ENCODE results near the gene VPS35L.
"Not testable (repeated sequence)": the region's sequence is repeated elsewhere in the genome, so short reads cannot be mapped to it uniquely, and the experiment has no call there.

Gene VPS35L

DNA sequence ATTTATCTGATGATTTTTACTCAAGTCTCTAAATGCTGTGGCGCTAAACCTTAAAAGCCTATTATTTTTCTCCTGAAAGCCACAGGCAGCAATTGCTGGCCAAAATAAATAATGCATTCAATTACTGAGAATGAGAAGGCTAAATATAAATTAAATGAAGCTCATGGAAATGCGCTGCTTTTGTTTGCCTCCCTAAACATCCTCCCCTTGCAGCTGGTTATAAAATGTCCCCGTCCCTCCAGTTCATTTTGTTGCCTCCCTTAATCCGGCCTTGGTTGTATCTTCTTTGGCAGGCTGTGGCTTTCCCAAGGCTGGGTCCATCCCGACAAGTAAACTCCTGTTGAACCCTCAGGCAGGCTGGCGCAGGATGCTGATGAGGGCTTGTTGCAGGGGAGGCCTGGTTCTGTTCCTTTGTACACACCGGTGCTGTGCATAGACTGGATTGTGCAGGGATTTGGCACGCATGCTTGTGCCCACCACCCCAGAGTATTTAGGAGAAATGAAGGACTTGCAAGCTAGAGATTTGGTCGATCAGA, 99.8 kb downstream of the VPS35L start:
- DNase-seq, result no peak

DNA sequence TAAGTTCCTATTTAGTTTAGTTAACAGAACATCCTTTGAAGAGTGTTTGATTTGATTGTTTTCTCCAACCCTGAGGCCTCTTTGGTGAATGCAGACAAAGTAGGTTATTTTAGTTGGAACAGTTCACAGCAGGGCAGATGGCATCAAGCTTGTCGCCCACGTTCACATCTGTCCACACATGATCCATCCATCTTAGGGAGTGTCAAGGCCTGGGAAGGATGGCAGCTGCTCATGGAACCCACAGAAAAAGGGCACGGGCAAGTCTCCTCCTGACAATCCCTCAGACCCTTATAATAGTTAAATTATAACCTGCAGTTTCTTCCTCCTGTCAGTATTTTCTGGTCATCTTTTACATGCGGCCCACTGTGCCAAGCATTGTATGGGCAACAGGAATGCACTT, 102.3 kb downstream of the VPS35L start:
- no peak for DNase-seq

DNA sequence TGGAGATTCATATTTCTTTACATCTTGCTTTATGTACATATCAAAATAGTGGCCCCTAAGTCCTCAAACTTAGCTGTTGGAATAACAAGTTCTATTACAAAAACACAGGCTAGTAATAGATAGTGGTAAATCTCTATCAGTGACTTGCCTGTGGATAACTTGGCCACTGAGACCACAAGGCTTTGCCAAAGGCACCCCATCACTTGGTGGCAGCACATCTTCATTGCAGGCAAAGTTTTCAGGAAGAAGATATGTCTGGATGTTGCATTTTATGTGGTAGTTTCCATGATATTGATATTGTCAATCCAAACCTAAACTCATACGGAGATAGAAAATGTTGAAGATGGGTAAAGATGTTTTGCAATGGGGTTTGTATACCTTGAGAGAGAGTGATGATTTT, 104.1 kb downstream of the VPS35L start:
- no peak for DNase-seq

DNA sequence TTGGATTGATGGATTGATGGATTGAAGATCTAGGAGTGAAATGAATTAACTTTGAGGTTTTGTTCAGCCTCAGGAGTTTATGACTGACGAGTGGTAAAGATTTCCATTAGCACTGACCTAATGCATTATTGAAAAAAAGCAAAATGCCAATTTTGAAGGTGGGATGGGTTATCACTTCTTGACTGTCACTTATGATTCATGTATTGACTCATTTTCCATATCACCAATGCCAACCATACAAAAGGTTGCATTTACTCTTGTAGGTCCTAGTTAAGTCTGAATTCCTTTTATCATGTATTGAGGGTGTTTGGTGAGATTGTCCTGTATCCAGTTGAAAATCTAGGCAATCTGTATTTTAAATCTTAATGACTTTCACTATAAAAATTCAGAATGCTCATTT, 104.9 kb downstream of the VPS35L start:
- DNase-seq, result no peak

DNA sequence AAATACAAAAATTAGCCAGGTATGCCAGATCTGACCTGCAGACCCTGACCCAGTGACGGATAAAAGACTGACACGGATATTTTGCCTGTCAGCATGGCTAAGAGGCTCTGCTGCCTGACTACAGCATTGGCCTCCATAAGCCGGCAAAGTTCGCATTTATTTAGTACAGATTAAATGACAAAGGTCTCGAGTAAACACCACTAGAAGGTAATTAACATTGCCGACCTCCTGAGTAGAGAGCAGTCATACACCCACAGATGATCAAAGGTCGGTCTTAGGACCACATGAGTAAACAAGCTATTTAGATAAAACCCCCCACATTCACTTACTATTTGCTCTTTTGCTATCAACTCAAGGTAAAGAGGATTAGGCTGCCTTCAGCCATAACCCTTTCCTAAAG, 106.8 kb downstream of the VPS35L start:
- no peak for DNase-seq

GRCh38 chr16:19664166-19664565, 108.7 kb downstream of the VPS35L start:
- DNase-seq, result no peak

GRCh38 chr16:19665313-19665712, 109.8 kb downstream of the VPS35L start:
- not testable (repeated sequence) for DNase-seq

GRCh38 chr16:19666477-19666876, 111.0 kb downstream of the VPS35L start:
- no peak for DNase-seq

DNA sequence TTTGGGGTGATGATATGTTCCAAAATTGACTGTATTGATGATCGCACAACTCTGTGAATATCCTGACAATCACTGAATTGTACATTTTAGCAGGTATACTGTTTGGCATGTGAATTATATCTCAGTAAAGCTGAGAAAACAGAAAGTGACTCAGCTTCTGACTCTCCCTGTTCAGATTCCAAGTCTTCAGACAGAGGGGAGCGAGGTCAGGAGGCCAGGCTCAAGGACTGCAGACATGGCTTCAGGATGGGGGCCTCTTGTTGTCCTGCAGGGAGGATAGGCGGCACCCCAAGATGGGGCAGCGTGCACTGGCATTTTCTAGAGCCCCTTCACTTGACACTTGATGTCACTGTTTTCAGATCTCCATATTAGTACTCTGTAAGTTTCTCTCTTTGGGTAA, 116.9 kb downstream of the VPS35L start:
- no peak for DNase-seq

GRCh38 chr16:19674485-19674884, 119.0 kb downstream of the VPS35L start:
- DNase-seq, result no peak

DNA sequence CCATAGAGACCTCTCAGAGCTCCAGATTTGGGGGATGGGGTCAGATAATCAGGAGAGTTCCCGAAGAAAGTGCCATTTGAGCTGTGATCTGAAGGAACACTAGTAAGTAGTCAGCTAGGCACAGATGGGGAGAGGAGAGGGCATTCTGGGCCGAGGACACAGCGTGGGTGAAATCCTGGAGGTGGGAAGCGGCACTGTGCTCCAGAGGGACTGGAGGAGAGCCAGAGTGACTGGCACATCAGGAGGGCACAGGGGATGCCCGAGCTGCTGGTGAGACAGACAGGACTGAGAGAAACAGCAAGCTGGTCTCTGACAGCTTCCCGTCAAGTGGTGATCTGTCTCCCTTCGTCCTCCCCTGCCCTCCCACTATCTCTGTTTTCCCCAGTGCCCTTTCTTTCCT, 121.9 kb downstream of the VPS35L start:
- DNase-seq, result no peak

DNA sequence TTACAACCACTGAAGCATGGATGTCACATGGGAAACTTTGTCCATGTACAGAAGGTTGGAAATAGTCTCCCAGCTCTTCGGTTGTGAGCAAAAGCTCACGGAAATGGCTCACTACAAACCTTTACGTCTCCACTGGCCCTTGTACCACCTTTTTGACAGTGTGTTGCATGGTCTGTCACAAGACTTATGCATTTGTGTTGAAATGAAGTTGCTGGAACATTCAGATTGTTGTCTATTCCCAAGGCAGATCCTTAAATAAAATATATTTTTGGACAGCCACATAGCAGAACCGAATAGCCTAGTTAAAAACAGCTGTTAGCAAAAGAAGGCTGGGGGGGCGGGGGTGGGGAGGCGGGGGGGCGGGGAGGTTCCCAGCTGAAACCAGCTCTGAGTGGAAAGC, 123.3 kb downstream of the VPS35L start:
- DNase-seq, result no peak

DNA sequence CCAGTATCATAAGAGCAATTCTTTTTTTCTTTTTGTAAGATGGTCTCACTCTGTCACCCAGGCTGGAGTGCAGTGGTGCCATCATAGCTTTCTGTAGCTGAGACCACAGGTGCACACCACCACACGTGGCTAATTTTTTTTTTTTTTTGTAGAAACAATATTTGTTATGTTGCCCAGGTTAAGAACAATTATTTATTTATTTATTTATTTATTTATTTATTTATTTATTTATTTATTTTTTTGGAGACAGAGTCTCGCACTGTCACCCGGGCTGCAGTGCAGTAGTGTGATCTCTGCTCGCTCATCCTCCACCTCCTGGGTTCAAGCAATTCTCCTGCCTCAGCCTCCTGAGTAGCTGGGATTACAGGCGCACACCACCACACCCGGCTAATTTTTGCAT, 123.8 kb downstream of the VPS35L start:
- not testable (repeated sequence) for DNase-seq

GRCh38 chr16:19680881-19681340, 125.4 kb downstream of the VPS35L start:
- DNase-seq, result no peak

DNA sequence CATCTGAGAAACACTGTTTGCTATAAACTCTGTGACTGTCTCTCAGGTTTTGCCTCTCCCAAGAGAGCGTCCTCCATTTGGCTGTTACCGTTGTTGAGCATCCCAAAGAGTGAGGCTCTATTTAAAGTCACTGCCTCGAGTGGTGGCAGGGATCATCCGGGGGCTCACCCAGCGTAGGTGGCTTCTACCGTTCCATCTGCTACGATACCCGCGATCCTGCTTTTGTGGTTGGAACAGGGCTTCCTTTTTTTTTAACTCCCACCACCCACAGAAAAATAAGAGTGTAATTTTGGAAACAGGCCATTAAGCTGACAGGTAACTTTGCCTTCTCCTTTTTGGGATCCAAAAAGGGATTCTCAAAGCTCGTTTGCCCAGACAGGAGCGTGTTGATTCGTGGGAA, 126.1 kb downstream of the VPS35L start:
- DNase-seq, result no peak

DNA sequence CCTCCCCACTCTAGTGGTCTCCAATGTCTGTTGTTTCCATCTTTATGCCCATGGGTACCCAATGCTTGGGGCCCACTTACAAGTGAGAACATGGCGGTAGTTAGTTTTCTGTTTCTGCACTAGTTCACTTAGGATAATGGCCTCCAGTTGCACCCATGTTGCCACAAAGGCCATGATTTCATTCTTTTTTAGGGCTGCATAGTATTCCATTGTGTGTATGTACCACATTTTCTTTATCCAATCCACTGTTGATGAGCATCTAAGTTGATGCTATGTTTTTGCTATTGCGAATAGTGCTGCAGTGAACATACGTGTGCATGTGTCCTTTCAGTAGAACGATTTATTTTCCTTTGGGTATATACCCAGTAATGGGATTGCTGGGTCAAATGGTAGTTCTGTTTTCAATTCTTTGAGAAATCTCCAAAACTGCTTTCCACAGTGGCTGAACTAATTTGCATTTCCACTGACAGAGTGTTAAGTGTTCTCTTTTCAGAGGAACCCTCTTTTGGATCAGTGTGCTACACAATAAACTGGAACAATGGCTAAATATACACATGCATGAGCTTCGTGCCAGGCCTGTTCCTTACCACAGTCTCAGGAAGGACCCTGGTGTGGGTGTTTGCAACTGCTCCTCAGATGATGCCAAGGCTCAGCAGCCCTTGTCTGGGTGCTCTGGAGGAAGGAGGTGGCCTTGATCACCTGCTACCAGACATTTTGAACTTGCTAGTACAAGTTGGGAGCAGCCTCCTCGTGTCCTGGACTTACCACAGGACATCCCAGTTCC, 128.1 kb downstream of the VPS35L start:
- no peak for DNase-seq

- no peak for DNase-seq
These were observed 129.7 kb downstream of the VPS35L start for GRCh38 chr16:19685176-19685575.

DNA sequence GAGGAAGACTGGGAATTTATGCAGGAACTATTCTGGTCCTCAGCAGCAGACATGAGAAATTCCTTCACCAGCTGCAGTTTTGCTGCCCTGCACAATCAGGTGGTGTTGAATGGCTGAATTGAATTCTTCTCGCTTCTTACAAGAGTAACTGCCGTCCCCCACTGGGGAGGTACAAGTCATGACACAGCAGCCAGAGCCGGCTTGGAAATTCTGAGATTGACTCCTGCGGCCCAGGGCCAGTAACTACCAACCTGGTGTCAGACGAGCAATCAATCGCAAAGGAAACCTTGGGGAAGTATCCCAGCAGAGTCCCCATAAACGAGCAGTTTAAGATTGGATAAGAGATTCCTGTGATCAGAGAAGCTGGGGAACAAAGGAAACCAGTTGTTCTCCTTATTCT, 131.8 kb downstream of the VPS35L start:
- no peak for DNase-seq

- DNase-seq, result no peak
These were observed 133.0 kb downstream of the VPS35L start for GRCh38 chr16:19688396-19689024.

DNA sequence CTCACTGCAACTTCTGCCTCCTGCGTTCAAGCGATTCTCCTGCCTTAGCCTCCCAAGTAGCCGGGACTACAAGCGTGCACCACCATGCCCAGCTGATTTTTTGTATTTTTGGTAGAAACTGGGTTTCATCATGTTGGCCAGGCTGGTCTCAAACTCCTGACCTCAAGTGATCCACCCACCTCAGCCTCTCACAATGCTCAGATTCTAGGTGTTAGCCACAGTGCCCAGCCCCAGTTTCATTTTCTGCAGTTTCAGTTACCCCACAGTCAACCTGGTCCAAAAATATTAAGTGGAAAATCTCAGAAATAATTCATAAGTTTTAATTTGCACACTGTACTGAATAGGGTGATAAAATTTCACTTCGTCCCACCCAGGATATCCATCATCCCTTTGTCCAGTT, 133.8 kb downstream of the VPS35L start:
- DNase-seq, result no peak

- no peak for DNase-seq
These were observed 134.7 kb downstream of the VPS35L start for GRCh38 chr16:19690196-19690595.

GRCh38 chr16:19691161-19691711, 135.7 kb downstream of the VPS35L start:
- no peak for DNase-seq

- no peak for DNase-seq
These were observed 139.5 kb downstream of the VPS35L start for GRCh38 chr16:19694989-19695388.

DNA sequence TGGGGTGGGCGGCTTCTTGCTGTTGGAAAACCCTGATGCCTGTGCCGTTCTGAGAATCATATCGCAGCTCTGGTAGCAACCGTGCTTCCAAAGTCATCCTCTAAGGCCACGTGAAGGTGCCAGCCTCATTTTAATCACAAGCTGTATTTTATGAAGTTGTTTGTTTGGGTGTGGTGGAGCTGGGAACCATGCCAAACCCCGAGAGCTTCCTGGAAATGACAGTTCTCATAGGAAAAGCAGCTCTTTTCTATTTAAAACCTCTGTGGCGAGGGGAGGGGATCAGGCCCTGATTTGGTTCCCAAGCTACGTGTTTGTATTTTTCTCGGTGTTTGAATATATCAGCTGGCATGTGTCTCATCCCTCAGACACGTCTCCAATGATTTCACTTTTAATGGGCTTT, 140.8 kb downstream of the VPS35L start:
- DNase-seq, result peak; percentile 92
